Heart right ventricle (tissue), 16 donors: Measurements from ENCODE around the gene ARF4. TPM values are rescaled to one million over a fixed set of nuclear protein-coding genes. Genes with fewer than 3 reads are reported as not detected.
A peak's percentile ranks its signal among the peaks of the same experiment; 100 is the strongest.

Experiments
- ATAC-seq, 8 donors: fragments of 200-7000 bp; cut with Tn5 transposase; one replicate each; pipeline ENCODE4 v1.9.1; 2020; ENCODE audit warnings: mild to moderate bottlenecking in 8 of 8, moderate library complexity in 8 of 8, moderate number of reproducible peaks in 1 of 8
- DNase-seq, 2 donors: peaks; one replicate each; pipeline ENCODE4 v3.0.0-alpha.2; 2020
- H3K27ac ChIP-seq, 10 donors: fragments of 200-600 bp; sonication (generic) in 2 of 10; one replicate each; pipeline versions ENCODE4 v1.5.0 to v1.8.0; 2020 to 2022; ENCODE audit warnings: mild to moderate bottlenecking in 3 of 10
- H3K27me3 ChIP-seq, 7 donors: fragments of 200-600 bp; one replicate each; pipeline ENCODE4 v1.8.0; 2021 to 2022; ENCODE audit warnings: mild to moderate bottlenecking in 2 of 7
- H3K36me3 ChIP-seq, 9 donors: fragments of 200-600 bp; sonication (generic) in 1 of 9; one replicate each; pipeline versions ENCODE4 v1.5.0 to v1.8.0; 2020 to 2022; ENCODE audit warnings: mild to moderate bottlenecking in 2 of 9
- H3K4me1 ChIP-seq, 9 donors: fragments of 200-600 bp; sonication (generic) in 1 of 9; one replicate each; pipeline versions ENCODE4 v1.5.0 to v1.8.0; 2020 to 2022; ENCODE audit warnings: mild to moderate bottlenecking in 4 of 9
- H3K4me3 ChIP-seq, 10 donors: fragments of 200-600 bp; sonication (generic) in 2 of 10; one replicate each; pipeline versions ENCODE4 v1.5.0 to v1.8.0; 2020 to 2022; ENCODE audit warnings: mild to moderate bottlenecking in 7 of 10, moderate library complexity in 2 of 10
- H3K9me3 ChIP-seq, 11 donors: fragments of 200-600 bp in 10 of 11; sonication (generic) in 2 of 11; one replicate each; pipeline versions ENCODE4 v1.5.0 to v1.8.0; 2013 to 2022; ENCODE audit warnings: mild to moderate bottlenecking in 2 of 11, control low read depth in 1 of 11, moderate library complexity in 1 of 11
- CTCF ChIP-seq, 9 donors: fragments of 200-600 bp; sonication (generic) in 2 of 9; IDR thresholded peaks; one replicate each; pipeline versions ENCODE4 v1.5.0 to v1.8.0; 2021 to 2022; ENCODE audit warnings: antibody characterized with exemption in 9 of 9, mild to moderate bottlenecking in 5 of 9, moderate library complexity in 1 of 9
- WGBS, 2 donors: extraction: QIAGEN DNeasy Blood & Tissue Kit; methylation state at CpG; one replicate each; pipeline ENCODE4 v1.1.7; 2013; ENCODE audit warnings: inconsistent platforms in 1 of 2; 5-methylcytosine and 5-hydroxymethylcytosine counted together
- intact Hi-C, 10 donors: fragments of 100-400 bp; cut with DNase I; formaldehyde crosslinking; loops; one replicate each; pipeline versions ENCODE4 v1.11.1 to v1.14.2; 2022
- polyA plus RNA-seq, 2 donors: library from polyadenylated mRNA; stranded (reverse); fragments of 200-250 nt; gene quantifications; one replicate each; pipeline ENCODE4 v1.2.3, GENCODE V29; 2013
- total RNA-seq, 10 donors: library from RNA; stranded (reverse); fragmentation: NEBNext Ultra II Directional in 3 of 10; extraction: Animal tissue kit (Norgen Biotek cat#: 25700) in 3 of 10; gene quantifications; one replicate each; pipeline versions ENCODE4 v1.2.1 to v1.2.4, GENCODE V29; 2021 to 2023
- donor health status: Arrhythmogenic right ventricular cardiomyopathy.
- donor health status: ischemic (EF 13 %, LVEDD 7.1; RV severe dilation, severe dysfunction).
- donor health status: healthy with polysubstance abuse.
- donor health status: DM: no; HTN: yes; CAD: no.
- donor health status: DM: no; HTN: no; CAD: no.
- donor health status: ischemic (EF 25% LVEDD 6.9; RV normal size, moderate dysfunction).
- donor health status: ischemic (EF 25% LVEDD 5.7; RV mildly dilated, moderate dysfunction).
- donor health status: healthy.
- donor health status: DM: yes; HTN: yes; CAD: no.
- donor health status: Ischemic cardiomyopathy.
- donor health status: ischemic (EF 35%, LVEDD 5.7; RV mildly dilated, moderate dysfunction).
- donor health status: nonischemic (EF 11% LVEDD 7.7; RV severe dilation, severe dysfunction).
- donor health status: DM: yes; HTN: yes; CAD: no.
- donor health status: PGD.
- donor health status: ischemic (EF 29% LVEDD 5.4; RV normal size, mild dysfunction).
- donor health status: nonischemic (EF 23%, LVEDD 6.1; RV moderate dilation, normal function).

ARF4 gene
- total and polyA plus RNA-seq, 12 donors = 25.7 to 130 (median 73.7) TPM

GRCh38 chr3:57598765-57599360, 1.7 kb upstream of the ARF4 start:
- H3K4me3 ChIP-seq = peak overlapping the region in 9 of 10 donors; percentile 43 to 97 (median 86)
- H3K27me3 ChIP-seq = no peaks in the 10 kb centered on the region
- H3K36me3 ChIP-seq = peaks cover 0 to 20% (median 0%) of the 10 kb centered on the region in 9 donors
- 39 to 53% methylated on average over 5 of the region's 5 CpGs for WGBS, 2 donors
- no peak for TF ChIP-seq CTCF (IDR thresholded peaks at IDR 0.05)
- intact Hi-C loops = loop anchor here in 3 of 10 donors (5.0 kb wide), 2 partner anchors 42 to 158 kb away; partner anchors contain the start of genes SLMAP (in 2 of the 3) and PDE12 (in 1 of the 3)
- no peaks in the 10 kb centered on the region for H3K9me3 ChIP-seq
- no peak for ATAC-seq
- no peak for DNase-seq
- H3K27ac ChIP-seq = peak overlapping the region in 9 of 10 donors; percentile 88 to 99 (median 95)
- H3K4me1 ChIP-seq = peaks cover 5 to 45% (median 36%) of the 10 kb centered on the region in 9 donors

DNA sequence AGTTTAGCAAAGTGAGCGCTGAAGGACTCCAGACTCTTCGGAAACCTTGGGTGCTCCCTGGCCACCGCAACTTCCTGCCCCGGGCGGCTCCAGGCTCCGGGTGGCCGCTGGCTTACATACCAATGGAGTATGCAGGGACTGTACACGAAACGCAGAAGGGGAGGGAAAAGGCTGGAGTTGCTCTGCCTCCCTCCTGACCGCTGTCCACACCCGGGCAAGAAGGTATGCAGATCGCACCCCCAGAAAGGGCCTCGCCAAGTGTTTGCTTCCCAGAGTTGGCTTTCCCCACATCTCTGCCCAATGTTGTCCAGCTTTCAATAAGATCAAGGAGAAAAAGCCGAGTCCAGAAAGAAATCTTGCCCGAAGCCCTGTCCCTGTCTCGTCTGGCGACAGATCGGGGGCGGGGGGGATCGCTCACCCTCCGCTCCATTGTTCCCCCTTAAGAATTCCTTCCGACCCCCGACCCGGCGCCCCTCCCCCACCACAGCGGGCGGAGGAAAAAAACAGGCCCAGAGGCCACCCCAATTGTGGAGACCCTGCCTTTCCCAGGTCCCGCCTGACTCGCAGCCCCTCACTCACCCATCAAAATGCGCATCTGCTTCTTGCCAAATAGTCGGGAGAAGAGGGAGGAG, 533 bp downstream of the ARF4 start:
- ATAC-seq = peak; percentile 54 to 80 (median 76)
- Histone ChIP-seq H3K27me3 (no peaks in the 10 kb centered on the region), H3K4me1 (peaks cover 5 to 67% (median 55%) of the 10 kb centered on the region in 9 donors), H3K9me3 (no peaks in the 10 kb centered on the region), H3K27ac (peak overlapping the region; percentile 84 to 99 (median 96)), H3K36me3 (peaks cover 0 to 20% (median 0%) of the 10 kb centered on the region in 9 donors), H3K4me3 (peak overlapping the region; percentile 67 to 97 (median 86))
- 1% methylated on average over 31 of the region's 31 CpGs for WGBS, 2 donors
- DNase-seq = peak; percentile 77 to 80
- intact Hi-C loops = loop anchor here in 6 of 10 donors (2.0 to 5.0 kb wide), 3 partner anchors 39 to 161 kb away; partner anchors contain the start of genes PDE12 (in 6 of the 6) and SLMAP (in 2 of the 6)
- TF ChIP-seq CTCF (IDR thresholded peaks at IDR 0.05) = no peak

DNA sequence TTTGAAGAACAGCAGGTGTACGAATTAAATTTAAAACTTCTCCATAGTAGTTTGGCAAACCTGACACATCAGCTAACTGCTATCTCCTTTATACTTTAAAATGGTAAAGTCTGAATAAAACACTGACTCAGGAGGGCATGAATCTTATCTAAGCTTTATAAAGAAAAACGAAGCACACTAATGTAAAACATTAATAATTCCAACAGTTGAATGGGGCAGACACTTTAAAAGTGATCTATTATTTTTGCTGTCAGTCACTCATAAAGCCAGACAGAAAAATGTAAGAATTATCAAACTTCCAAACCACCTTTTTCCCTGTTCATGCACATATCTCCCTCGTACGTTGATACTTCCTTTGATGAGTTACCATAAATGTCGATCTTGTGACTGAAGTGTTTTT, 2.6 kb downstream of the ARF4 start:
- 22 to 26% methylated on average over 5 of the region's 5 CpGs for WGBS, 2 donors
- TF ChIP-seq CTCF (IDR thresholded peaks at IDR 0.05) = no peak
- peak overlapping the region in 8 of 10 donors; percentile 67 to 97 (median 86) for H3K4me3 ChIP-seq
- peak overlapping the region in 1 of 10 donors; percentile 1 for H3K27ac ChIP-seq
- H3K9me3 ChIP-seq = no peaks in the 10 kb centered on the region
- H3K4me1 ChIP-seq = peaks cover 5 to 63% (median 55%) of the 10 kb centered on the region in 9 donors
- no peak for ATAC-seq
- intact Hi-C loops = no loop called here
- H3K27me3 ChIP-seq = no peaks in the 10 kb centered on the region
- peaks cover 0 to 22% (median 0%) of the 10 kb centered on the region in 9 donors for H3K36me3 ChIP-seq
- DNase-seq = no peak

DNA sequence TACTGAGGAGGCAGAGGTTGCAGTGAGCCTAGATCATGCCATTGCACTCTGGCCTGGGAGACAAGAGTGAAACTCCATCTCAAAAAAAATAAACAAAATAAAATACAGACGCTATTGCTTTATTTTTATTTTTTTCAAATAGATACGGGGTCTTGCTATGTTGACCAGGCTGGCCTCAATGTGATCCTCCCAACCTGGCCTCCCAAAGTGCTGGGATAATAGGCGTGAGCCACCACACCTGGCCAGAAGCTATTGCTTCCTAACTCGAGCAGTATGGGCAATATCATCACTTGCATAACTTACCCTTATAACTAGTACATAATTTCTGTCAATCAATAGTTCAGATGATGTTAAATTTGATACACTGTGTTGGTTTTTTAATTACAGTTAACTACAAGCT, 3.0 kb downstream of the ARF4 start:
- peaks cover 0 to 26% (median 0%) of the 10 kb centered on the region in 9 donors for H3K36me3 ChIP-seq
- no peaks in the 10 kb centered on the region for H3K9me3 ChIP-seq
- intact Hi-C loops = no loop called here
- H3K27me3 ChIP-seq = no peaks in the 10 kb centered on the region
- WGBS, 2 donors = 76 to 80% methylated on average over 4 of the region's 4 CpGs
- peak overlapping the region in 4 of 10 donors; percentile 86 to 94 (median 88) for H3K4me3 ChIP-seq
- TF ChIP-seq CTCF (IDR thresholded peaks at IDR 0.05) = no peak
- peaks cover 5 to 59% (median 52%) of the 10 kb centered on the region in 9 donors for H3K4me1 ChIP-seq
- no peak overlapping the region for H3K27ac ChIP-seq
- ATAC-seq (no peak), DNase-seq (no peak)
